Measurements from ENCODE around the gene LRP6.

GRCh38 chr12:12282761-12283425 lies 16.0 kb upstream of the LRP6 start:
- no peak for TF ChIP-seq EZH2 (IDR thresholded peaks at IDR 0.05; ENCODE audit: low read depth)
- TF ChIP-seq CTCF (conservative IDR thresholded peaks at IDR 0.05): no peak

Measured in PC-9 (cell line).